DMS53 treated with DMSO at 0.1 percent for 48 hours (cell line): Measurements from ENCODE around the gene FAM53A.

ENCODE experiments used
- DNase-seq: peaks from one replicate; lab custom pipeline; 2025; ENCODE audit not compliant: unreplicated experiment; lab: John Stamatoyannopoulos, UW

The FAM53A gene

GRCh38 chr4:1594871-1595788, 89.0 kb downstream of the FAM53A start:
- no peak for DNase-seq

DNA sequence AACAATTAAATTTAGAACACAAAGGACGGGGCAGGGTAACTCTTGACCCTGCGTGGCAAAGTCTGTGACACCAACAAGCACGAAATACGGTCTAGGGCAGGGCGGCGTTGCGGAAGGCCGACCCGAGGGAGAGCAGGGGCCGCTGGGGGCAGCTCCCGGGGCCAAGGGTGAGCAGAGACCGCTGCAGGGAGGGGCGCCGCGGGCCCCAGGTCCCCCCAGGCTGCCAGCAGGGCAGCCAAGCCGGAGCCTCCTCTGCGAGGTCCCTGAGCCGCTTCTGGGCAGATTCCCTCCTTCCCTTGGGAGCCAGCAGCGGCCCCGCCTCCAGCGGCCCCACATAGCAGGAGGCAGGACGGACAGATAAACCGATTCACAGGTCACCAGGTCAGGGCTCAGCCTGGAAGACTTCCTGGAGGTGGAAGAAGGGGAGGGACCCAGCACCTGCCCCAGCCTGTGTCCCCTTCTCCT, 90.2 kb downstream of the FAM53A start:
- no peak for DNase-seq

GRCh38 chr4:1593458-1593857, 90.7 kb downstream of the FAM53A start:
- no peak for DNase-seq

DNA sequence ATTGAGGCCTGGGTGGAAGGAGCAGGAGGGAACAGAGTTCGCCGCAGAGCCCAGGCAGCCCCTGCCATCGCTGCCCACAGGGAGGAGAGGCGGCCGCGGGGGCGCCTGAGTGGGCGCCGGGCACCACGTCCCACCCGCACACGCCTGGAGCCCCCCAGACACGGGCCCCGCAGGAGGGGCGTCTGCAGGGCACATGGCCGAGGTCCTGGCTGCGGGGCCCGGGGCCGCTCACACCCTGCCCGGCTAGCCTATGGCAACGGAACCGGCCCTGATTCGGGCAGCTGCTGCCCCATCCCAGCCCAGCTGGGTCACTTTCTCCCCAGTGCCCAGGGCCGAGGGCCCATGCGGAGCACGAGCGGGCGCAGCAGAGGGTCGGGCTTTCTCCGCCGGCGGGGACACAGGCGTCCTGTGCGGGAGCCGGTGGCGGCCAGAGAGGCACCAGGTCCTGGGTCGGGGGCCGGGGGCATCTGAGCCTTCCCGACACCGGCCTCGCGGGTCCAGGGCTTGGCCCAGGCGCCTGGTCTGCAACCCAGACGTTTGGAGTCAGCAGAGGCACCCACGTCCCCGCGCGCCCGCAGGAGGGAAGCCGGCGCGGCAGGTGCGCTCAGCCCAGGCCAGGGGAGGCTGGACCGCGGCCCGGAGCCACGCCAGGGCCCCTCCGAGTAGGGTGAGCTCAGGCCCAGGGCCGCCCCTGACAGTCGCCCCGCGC, 91.2 kb downstream of the FAM53A start:
- no peak for DNase-seq

GRCh38 chr4:1592068-1592708, 91.9 kb downstream of the FAM53A start:
- DNase-seq, result no peak

- DNase-seq, result no peak
Measured at GRCh38 chr4:1591107-1591506, 93.0 kb downstream of the FAM53A start.

DNA sequence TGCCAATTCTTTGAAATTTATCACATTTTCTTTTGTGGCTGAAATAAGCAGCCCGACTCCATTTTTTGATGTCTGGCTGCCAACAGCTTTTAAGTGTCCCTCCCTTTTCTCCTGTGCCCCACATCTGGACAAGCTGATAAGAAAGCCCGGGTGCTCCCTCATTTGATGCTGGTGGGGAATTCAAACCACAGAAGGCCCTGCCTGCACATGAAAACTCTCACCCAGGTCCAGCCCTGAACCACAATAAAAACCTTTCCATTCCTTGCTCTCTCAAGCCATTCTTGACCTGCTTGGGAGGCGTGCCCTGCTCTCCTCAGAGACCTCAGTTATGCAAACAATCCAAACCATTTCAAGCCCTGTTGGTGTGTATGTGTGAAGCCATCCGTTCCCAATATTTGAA, 93.9 kb downstream of the FAM53A start:
- DNase-seq, result no peak
